Mononuclear cell (primary cell): ENCODE data around the gene CTNNA2. TPM values are rescaled to one million over a fixed set of nuclear protein-coding genes. Genes with fewer than 3 reads are reported as not detected.

Source experiments
- H3K27me3 ChIP-seq: 2 replicates; pipeline ENCODE4 v1.6.0; 2011; ENCODE audit warnings: low read length, control low read depth; ENCODE audit not compliant: insufficient read depth
- H3K4me1 ChIP-seq: 2 replicates; pipeline ENCODE4 v1.5.1; 2011; ENCODE audit warnings: mild to moderate bottlenecking, low read length, control low read depth; ENCODE audit not compliant: insufficient read depth
- H3K4me3 ChIP-seq: 2 replicates; pipeline ENCODE4 v1.5.1; 2011; ENCODE audit warnings: mild to moderate bottlenecking, low read length, moderate library complexity
- H3K9me3 ChIP-seq: 2 replicates; pipeline ENCODE4 v1.5.1; 2011; ENCODE audit warnings: low read depth, mild to moderate bottlenecking, control low read depth, low read length
- total RNA-seq: library from RNA; depleted of rRNA; stranded (reverse); fragments of >200 nt; gene quantifications from one replicate; pipeline ENCODE4 v1.2.3, GENCODE V29; 2012

The CTNNA2 gene
- total RNA-seq, 1 donor: not detected

DNA sequence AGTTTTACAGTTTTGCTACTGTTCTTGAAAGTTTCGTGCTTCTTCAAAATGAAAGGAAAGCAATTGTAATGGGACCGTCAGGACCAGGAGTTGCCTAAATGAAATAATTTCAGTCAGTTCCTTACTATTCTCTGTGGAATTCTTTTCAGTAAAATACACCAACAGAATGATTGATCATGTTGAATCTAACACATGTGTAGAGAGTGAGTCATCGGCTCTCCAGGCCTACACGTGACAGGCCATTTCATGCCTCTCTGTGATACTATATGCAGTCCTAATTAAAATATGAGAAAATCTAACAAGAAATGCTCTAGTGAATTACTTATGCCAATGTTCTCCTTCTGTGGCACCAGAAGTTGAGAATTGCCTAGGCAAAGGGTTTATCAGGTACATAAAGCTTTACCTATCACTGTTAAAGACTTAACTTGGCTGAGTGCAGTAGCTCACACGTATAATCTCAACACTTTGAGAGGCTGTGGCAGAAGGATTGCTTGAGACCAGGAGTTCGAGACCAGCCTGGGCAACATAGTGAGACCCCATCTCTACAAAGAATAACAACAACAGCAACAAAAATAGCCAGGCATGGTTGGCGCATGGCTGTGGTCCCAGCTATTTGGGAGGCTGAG is 592.3 kb downstream of the CTNNA2 start:
- H3K27me3 ChIP-seq: no peaks in the 10 kb centered on the region
- no peak overlapping the region for H3K4me3 ChIP-seq
- no peaks in the 10 kb centered on the region for H3K9me3 ChIP-seq
- no peaks in the 10 kb centered on the region for H3K4me1 ChIP-seq

- no peak overlapping the region for H3K4me3 ChIP-seq
Measured at GRCh38 chr2:80111185-80111584, 598.3 kb downstream of the CTNNA2 start.

DNA sequence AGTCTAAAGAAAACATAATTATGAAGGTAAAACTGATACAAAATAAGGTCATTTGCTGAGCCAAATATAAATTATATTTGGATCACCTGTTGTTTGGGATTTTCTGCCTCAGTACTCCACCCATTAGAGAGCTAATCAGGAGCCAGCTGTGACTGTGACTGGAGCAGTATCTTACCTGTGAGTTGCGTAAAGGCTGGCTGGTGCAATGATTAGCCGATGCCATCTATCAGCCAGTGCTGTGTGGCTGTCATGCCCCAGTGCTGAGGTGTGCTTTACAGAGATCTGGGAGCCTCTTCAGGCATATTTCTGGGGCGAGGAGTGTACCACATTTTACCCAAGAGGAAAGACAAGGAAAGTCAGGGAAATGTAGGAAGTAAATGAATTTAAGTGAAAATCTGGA is 599.9 kb downstream of the CTNNA2 start:
- no peak overlapping the region for H3K4me3 ChIP-seq
- no peaks in the 10 kb centered on the region for H3K4me1 ChIP-seq
- H3K27me3 ChIP-seq: no peaks in the 10 kb centered on the region
- no peaks in the 10 kb centered on the region for H3K9me3 ChIP-seq

More at GRCh38 chr2:80111185-80111584, 598.3 kb downstream of the CTNNA2 start:
- H3K9me3 ChIP-seq: no peaks in the 10 kb centered on the region
- H3K4me1 ChIP-seq: no peaks in the 10 kb centered on the region
- H3K27me3 ChIP-seq: no peaks in the 10 kb centered on the region

DNA sequence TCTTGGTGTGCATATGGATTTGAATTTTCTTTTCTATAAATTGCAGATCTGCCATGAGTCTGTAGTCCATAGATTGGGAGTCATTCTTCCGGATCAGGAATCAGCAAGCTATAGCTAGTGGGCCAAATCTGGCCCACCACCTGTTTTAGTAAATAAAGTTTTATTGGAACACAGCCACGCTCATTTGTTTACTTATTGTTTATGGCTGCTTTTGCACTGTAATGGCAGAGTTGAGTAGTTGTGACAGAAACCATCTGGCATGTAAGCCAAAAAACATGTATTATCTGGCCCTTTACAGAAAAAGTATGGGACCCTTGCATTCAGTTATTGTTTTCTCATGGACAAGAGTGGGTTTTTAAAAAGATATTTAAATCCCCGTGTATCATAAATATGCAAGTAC is 600.5 kb downstream of the CTNNA2 start:
- Histone ChIP-seq H3K27me3 (no peaks in the 10 kb centered on the region), H3K9me3 (no peaks in the 10 kb centered on the region), H3K4me1 (no peaks in the 10 kb centered on the region), H3K4me3 (no peak overlapping the region)

DNA sequence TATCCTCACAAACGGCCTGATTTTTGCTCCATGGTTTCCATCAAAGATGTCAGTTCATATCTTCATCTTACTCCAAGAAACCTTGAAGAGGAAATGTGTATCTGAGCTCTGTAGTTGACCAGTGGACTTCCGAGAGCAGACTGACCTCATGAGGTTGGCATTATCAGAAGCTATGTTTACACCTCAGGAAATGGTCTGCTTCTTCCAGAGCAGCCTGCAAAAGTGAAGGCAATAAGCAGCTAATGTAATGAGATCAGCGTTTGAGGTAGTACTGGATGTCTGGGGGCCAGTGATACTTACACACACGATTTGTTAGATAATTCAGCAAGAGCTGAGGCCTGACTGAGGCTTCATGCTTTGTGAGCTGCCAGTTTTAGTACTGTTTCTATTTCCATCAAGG is 602.0 kb downstream of the CTNNA2 start:
- H3K27me3 ChIP-seq: no peaks in the 10 kb centered on the region
- no peaks in the 10 kb centered on the region for H3K4me1 ChIP-seq
- H3K9me3 ChIP-seq: no peaks in the 10 kb centered on the region
- no peak overlapping the region for H3K4me3 ChIP-seq

DNA sequence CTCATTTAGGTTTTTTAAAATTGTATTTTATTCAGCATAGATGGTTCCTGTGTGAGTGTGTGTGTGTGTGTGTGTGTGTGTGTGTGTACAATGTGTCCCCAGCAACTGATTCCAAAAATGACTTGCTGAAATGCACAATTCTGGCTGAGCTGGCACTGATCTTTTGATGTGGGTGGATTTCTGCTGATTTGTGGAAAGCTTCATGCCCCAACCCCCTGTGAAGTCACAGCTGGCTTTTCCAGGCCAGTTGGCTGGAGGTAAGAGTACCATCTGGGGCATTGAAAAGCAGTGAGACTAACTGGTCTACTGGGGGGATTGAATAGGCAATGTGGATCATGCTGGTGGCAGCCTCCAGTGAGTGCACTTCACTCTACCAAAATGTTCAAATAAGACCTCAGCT is 604.5 kb downstream of the CTNNA2 start:
- H3K4me1 ChIP-seq: no peaks in the 10 kb centered on the region
- H3K9me3 ChIP-seq: no peaks in the 10 kb centered on the region
- no peaks in the 10 kb centered on the region for H3K27me3 ChIP-seq
- H3K4me3 ChIP-seq: no peak overlapping the region

GRCh38 chr2:80120866-80121265 is 608.0 kb downstream of the CTNNA2 start:
- Histone ChIP-seq H3K4me3 (no peak overlapping the region), H3K27me3 (no peaks in the 10 kb centered on the region), H3K9me3 (no peaks in the 10 kb centered on the region), H3K4me1 (no peaks in the 10 kb centered on the region)

DNA sequence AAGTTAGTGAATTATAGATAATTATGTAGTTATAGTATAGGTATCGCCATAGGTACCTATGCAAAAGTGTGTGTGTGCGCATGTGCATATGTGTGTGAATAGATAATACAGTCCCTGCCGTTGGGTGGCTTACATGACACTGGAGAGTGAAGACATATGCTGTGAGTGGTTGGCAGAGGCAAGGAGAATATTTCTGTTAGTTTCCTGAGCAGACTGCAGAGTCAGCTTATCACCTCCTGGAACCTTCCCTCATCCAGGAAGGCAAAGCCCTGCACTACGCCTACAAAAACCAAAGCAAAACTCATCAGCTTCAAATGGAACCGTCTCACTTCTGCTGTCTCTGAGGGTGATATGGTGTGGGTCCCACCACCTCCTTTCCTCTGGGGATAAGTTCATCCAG is 609.8 kb downstream of the CTNNA2 start:
- H3K27me3 ChIP-seq: no peaks in the 10 kb centered on the region
- H3K4me3 ChIP-seq: no peak overlapping the region
- H3K9me3 ChIP-seq: no peaks in the 10 kb centered on the region
- no peaks in the 10 kb centered on the region for H3K4me1 ChIP-seq

- H3K27me3 ChIP-seq: no peaks in the 10 kb centered on the region
- H3K9me3 ChIP-seq: no peaks in the 10 kb centered on the region
- H3K4me3 ChIP-seq: no peak overlapping the region
- no peaks in the 10 kb centered on the region for H3K4me1 ChIP-seq
Measured at GRCh38 chr2:80126596-80127189, 613.8 kb downstream of the CTNNA2 start.

- no peaks in the 10 kb centered on the region for H3K4me1 ChIP-seq
- no peaks in the 10 kb centered on the region for H3K9me3 ChIP-seq
- H3K4me3 ChIP-seq: no peak overlapping the region
- no peaks in the 10 kb centered on the region for H3K27me3 ChIP-seq
Measured at GRCh38 chr2:80128080-80128479, 615.2 kb downstream of the CTNNA2 start.

- Histone ChIP-seq H3K9me3 (no peaks in the 10 kb centered on the region), H3K4me1 (no peaks in the 10 kb centered on the region), H3K27me3 (no peaks in the 10 kb centered on the region), H3K4me3 (no peak overlapping the region)
Measured at GRCh38 chr2:80132281-80132680, 619.4 kb downstream of the CTNNA2 start.

DNA sequence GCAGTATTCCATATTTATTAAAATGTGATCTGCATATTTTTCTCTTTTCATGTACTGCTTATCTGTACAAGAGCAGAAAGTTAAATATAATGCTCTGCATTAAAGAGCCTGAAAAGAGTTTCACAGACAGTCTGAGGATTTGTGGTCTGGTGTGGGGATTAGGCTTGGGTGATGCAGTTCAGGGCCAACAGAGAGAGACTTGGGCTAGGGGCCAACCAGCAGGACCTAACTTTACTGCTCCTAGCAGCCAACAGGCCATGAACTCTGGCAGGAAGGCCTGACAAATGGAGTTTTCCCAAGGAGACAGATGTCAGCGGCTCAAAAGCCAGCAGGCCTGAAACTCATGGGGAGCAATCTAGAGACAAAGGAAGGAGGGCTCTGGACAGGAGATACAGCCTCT is 622.1 kb downstream of the CTNNA2 start:
- Histone ChIP-seq H3K4me1 (no peaks in the 10 kb centered on the region), H3K27me3 (no peaks in the 10 kb centered on the region), H3K4me3 (no peak overlapping the region), H3K9me3 (no peaks in the 10 kb centered on the region)

GRCh38 chr2:80136338-80136737 is 623.5 kb downstream of the CTNNA2 start:
- no peak overlapping the region for H3K4me3 ChIP-seq
- no peaks in the 10 kb centered on the region for H3K4me1 ChIP-seq
- H3K9me3 ChIP-seq: no peaks in the 10 kb centered on the region
- H3K27me3 ChIP-seq: no peaks in the 10 kb centered on the region

DNA sequence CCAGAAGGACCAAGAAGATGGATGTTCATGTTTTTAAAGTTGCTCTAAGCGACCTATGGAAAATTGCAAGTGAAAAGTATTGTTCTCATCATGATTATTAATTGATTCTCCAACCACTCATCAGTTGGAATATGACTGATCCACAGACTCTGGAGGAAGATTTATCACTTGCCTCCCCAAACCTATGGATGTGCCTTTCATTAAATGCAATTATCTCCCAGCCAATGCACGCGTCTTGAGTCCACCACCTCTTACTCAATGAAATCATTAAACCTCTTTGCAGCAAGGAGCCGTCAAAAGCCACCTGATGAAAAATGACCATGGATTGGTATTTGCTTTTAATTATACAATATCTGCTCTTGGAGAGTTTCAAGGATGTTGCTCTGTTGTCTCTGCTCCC is 626.1 kb downstream of the CTNNA2 start:
- H3K4me1 ChIP-seq: no peaks in the 10 kb centered on the region
- H3K9me3 ChIP-seq: no peaks in the 10 kb centered on the region
- H3K4me3 ChIP-seq: no peak overlapping the region
- no peaks in the 10 kb centered on the region for H3K27me3 ChIP-seq

- Histone ChIP-seq H3K9me3 (no peaks in the 10 kb centered on the region), H3K27me3 (no peaks in the 10 kb centered on the region), H3K4me1 (no peaks in the 10 kb centered on the region), H3K4me3 (no peak overlapping the region)
Measured at GRCh38 chr2:80141007-80141726, 628.3 kb downstream of the CTNNA2 start.

GRCh38 chr2:80145499-80145898 is 632.6 kb downstream of the CTNNA2 start:
- Histone ChIP-seq H3K9me3 (no peaks in the 10 kb centered on the region), H3K27me3 (no peaks in the 10 kb centered on the region), H3K4me3 (no peak overlapping the region), H3K4me1 (no peaks in the 10 kb centered on the region)
